A549 treated with DMSO at 1 μM for 4 hours (cell line): ENCODE measurements around the gene FAM83G. TPM values are rescaled to one million over a fixed set of nuclear protein-coding genes. Genes with fewer than 3 reads are reported as not detected.

Source experiments
- total RNA-seq: library from RNA; stranded (reverse); fragments of 200-300 nt; extraction: Qiagen RNA extraction; gene quantifications from 5 replicates; pipeline ENCODE4 v1.2.3, GENCODE V29; 2022; ENCODE audit warnings: low read depth

Gene FAM83G
- 35.9 to 42.4 TPM (median 38.5 TPM) in 5 replicates for total RNA-seq

GRCh38 chr17:19004421-19005136, at the start of gene FAM83G:
Gene FAM83G, minus strand, starts transcription at chr17:19004764. Its CDS starts 723 bp downstream, at chr17:19004041.

GRCh38 chr17:19046782-19047375, 42.3 kb upstream of the FAM83G start, which contains the start of gene GRAP:
Gene GRAP, minus strand, starts transcription at chr17:19046957. Its CDS starts 31 bp downstream, at chr17:19046926.

GRCh38 chr17:18951941-18952842, 52.4 kb downstream of the FAM83G start, which contains the start of gene SLC5A10:
Gene SLC5A10, plus strand, starts transcription at chr17:18952165. Its CDS starts 41 bp downstream, at chr17:18952206.

Other genes starting within 250 kb of the FAM83G start
- 67.9 to 80.6 TPM (median 73.9 TPM) in 5 replicates for gene TVP23B, start 223.6 kb downstream of the FAM83G start, total RNA-seq
- 41.3 to 46.6 TPM (median 44.7 TPM) in 5 replicates for gene PRPSAP2, start 146.6 kb downstream of the FAM83G start, total RNA-seq
- gene SLC5A10, start 52.6 kb downstream of the FAM83G start, total RNA-seq = 0.12 to 0.25 TPM (median 0.18 TPM) in 5 replicates
- gene GRAP, start 42.2 kb upstream of the FAM83G start, total RNA-seq = 0.10 to 0.29 TPM (median 0.24 TPM) in 5 replicates
- gene GRAPL, start 122.8 kb upstream of the FAM83G start, total RNA-seq = 0.12 TPM in 1 of 5 replicates, not detected in the others
- gene EPN2, start 232.6 kb upstream of the FAM83G start, total RNA-seq = 40.6 to 72.0 TPM (median 61.5 TPM) in 5 replicates